ENCODE data around the gene TMC8. TPM values are rescaled to one million over a fixed set of nuclear protein-coding genes. Genes with fewer than 3 reads are reported as not detected.

The TMC8 gene
- total RNA-seq, 1 donor from 2014 or later, result 0.79 TPM

DNA sequence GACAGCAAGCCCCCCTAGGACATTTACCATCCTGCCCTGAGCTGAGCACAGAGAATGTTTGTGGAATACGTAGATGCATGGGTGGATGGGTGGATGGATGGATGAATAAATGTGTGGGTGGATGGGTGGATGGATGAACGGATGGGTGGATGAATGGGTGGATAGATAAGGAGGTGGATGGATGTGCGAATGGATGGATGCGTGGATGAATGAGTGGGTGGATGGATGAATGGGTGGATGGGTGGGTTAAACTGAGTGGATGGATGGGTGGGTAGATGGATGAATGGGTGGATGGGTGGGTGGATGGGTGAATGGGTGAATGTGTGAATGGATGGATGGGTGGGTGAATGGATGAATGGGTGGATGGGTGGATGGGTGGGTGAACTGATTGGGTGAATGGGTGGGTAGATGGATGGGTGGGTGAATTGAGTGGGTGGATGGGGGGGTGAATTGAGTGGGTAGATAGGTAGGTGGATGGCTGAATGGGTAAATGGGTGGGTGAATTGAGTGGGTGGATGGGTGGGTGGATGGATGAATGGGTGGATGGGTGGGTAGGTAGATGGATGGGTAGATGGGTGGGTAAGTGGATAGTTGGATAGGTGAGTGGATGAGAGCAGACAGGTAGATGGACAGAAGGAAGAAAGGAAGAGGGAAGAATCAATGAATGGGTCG lies 7.2 kb upstream of the TMC8 start:
- Mint-ChIP-seq H3K4me1 (peaks cover 9% of the 10 kb centered on the region), H3K27ac (ENCODE audit: unreplicated experiment) (peak overlapping the region; percentile 46), H3K4me3 (peak overlapping the region; percentile 27), H3K27me3 (ENCODE audit: low read depth) (peaks cover 4% of the 10 kb centered on the region), H3K9me3 (no peaks in the 10 kb centered on the region), H3K36me3 (ENCODE audit: low read depth) (no peaks in the 10 kb centered on the region)
- TF ChIP-seq, protein P1, sequence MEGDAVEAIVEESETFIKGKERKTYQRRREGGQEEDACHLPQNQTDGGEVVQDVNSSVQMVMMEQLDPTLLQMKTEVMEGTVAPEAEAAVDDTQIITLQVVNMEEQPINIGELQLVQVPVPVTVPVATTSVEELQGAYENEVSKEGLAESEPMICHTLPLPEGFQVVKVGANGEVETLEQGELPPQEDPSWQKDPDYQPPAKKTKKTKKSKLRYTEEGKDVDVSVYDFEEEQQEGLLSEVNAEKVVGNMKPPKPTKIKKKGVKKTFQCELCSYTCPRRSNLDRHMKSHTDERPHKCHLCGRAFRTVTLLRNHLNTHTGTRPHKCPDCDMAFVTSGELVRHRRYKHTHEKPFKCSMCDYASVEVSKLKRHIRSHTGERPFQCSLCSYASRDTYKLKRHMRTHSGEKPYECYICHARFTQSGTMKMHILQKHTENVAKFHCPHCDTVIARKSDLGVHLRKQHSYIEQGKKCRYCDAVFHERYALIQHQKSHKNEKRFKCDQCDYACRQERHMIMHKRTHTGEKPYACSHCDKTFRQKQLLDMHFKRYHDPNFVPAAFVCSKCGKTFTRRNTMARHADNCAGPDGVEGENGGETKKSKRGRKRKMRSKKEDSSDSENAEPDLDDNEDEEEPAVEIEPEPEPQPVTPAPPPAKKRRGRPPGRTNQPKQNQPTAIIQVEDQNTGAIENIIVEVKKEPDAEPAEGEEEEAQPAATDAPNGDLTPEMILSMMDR (conservative IDR thresholded peaks at IDR 0.05), result no peak
- DNase-seq (ENCODE audit: low read depth, low spot score), result no peak

GRCh38 chr17:78124081-78124835 lies 6.3 kb upstream of the TMC8 start:
- Mint-ChIP-seq H3K9me3 (no peaks in the 10 kb centered on the region), H3K27ac (ENCODE audit: unreplicated experiment) (no peak overlapping the region), H3K4me3 (no peak overlapping the region), H3K4me1 (peaks cover 16% of the 10 kb centered on the region), H3K27me3 (ENCODE audit: low read depth) (peaks cover 6% of the 10 kb centered on the region), H3K36me3 (ENCODE audit: low read depth) (no peaks in the 10 kb centered on the region)
- TF ChIP-seq, protein P1 (conservative IDR thresholded peaks at IDR 0.05), result no peak
- no peak for DNase-seq (ENCODE audit: low read depth, low spot score)

GRCh38 chr17:78124836-78125137 lies 5.8 kb upstream of the TMC8 start:
- DNase-seq (ENCODE audit: low read depth, low spot score), result no peak
- H3K36me3 Mint-ChIP-seq (ENCODE audit: low read depth), result no peaks in the 10 kb centered on the region
- H3K27me3 Mint-ChIP-seq (ENCODE audit: low read depth), result peaks cover 8% of the 10 kb centered on the region
- H3K9me3 Mint-ChIP-seq, result no peaks in the 10 kb centered on the region
- TF ChIP-seq, protein P1 (conservative IDR thresholded peaks at IDR 0.05), result no peak
- peaks cover 19% of the 10 kb centered on the region for H3K4me1 Mint-ChIP-seq
- no peak overlapping the region for H3K27ac Mint-ChIP-seq (ENCODE audit: unreplicated experiment)
- no peak overlapping the region for H3K4me3 Mint-ChIP-seq

- TF ChIP-seq, protein P1 (conservative IDR thresholded peaks at IDR 0.05), result no peak
- peaks cover 11% of the 10 kb centered on the region for H3K27me3 Mint-ChIP-seq (ENCODE audit: low read depth)
- H3K9me3 Mint-ChIP-seq, result no peaks in the 10 kb centered on the region
- no peaks in the 10 kb centered on the region for H3K36me3 Mint-ChIP-seq (ENCODE audit: low read depth)
- H3K4me1 Mint-ChIP-seq, result peaks cover 25% of the 10 kb centered on the region
- H3K4me3 Mint-ChIP-seq, result no peak overlapping the region
- DNase-seq (ENCODE audit: low read depth, low spot score), result no peak
- H3K27ac Mint-ChIP-seq (ENCODE audit: unreplicated experiment), result no peak overlapping the region
These were observed 5.2 kb upstream of the TMC8 start for GRCh38 chr17:78125138-78125913.

GRCh38 chr17:78125976-78126894 lies 4.3 kb upstream of the TMC8 start:
- H3K27ac Mint-ChIP-seq (ENCODE audit: unreplicated experiment), result no peak overlapping the region
- H3K4me3 Mint-ChIP-seq, result no peak overlapping the region

More at GRCh38 chr17:78125976-78126894, 4.3 kb upstream of the TMC8 start:
- H3K27me3 Mint-ChIP-seq (ENCODE audit: low read depth), result peaks cover 20% of the 10 kb centered on the region
- H3K9me3 Mint-ChIP-seq, result no peaks in the 10 kb centered on the region
- no peak for DNase-seq (ENCODE audit: low read depth, low spot score)
- no peaks in the 10 kb centered on the region for H3K36me3 Mint-ChIP-seq (ENCODE audit: low read depth)
- TF ChIP-seq, protein P1 (conservative IDR thresholded peaks at IDR 0.05), result no peak
- peaks cover 30% of the 10 kb centered on the region for H3K4me1 Mint-ChIP-seq

Data from neural crest cell (in vitro differentiated cells).